Stimulated activated CD8-positive, alpha-beta memory T cell treated with anti-CD3 and anti-CD28 coated beads, Interleukin-4, amount 100 ng/mL, for 4 hours (primary cell): ENCODE results near the gene MYO5C.
"Not testable (repeated sequence)": the region's sequence is repeated elsewhere in the genome, so short reads cannot be mapped to it uniquely, and the experiment has no call there.

Experiments used
- DNase-seq, 2 donors: peaks; one replicate each; pipeline ENCODE4 v3.0.0-alpha.2; 2020; ENCODE audit warnings: low read depth in 2 of 2, low spot score in 1 of 2

Gene MYO5C

DNA sequence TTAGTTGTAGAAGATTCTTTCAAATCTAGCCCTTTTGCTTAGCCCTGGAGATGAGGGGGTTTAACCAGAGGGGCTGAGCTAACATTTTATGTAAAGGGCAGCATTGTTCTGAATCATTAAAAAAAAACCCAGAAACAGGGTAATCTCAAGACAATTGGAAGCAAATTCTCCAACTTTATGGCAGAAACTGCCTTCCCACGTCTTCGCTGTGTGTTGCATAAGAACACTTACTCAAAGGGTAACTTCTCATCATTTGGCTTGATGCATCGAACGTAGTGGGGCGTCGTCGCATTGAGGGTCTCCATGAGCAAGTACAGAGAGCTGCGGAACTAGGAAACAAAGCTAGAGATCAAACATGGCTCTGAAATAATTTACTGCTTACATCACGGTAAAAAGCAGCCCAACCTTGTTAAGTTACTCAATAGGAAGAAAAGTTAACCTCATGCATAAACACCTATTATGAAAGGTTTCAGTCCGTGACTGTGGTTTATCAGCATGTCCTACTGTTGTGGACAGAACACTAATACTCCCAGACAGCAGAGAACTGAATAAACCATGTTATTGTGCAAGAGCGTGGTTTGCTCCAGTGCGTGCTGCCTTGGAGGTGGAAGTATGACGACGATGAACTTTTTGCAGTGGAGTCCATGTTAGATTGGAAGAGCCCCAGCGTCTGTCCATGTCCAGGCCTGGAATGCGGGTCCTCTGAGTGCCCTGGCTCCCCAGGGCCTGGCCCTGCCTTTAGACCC lies 48.7 kb downstream of the MYO5C start:
- no peak for DNase-seq

DNA sequence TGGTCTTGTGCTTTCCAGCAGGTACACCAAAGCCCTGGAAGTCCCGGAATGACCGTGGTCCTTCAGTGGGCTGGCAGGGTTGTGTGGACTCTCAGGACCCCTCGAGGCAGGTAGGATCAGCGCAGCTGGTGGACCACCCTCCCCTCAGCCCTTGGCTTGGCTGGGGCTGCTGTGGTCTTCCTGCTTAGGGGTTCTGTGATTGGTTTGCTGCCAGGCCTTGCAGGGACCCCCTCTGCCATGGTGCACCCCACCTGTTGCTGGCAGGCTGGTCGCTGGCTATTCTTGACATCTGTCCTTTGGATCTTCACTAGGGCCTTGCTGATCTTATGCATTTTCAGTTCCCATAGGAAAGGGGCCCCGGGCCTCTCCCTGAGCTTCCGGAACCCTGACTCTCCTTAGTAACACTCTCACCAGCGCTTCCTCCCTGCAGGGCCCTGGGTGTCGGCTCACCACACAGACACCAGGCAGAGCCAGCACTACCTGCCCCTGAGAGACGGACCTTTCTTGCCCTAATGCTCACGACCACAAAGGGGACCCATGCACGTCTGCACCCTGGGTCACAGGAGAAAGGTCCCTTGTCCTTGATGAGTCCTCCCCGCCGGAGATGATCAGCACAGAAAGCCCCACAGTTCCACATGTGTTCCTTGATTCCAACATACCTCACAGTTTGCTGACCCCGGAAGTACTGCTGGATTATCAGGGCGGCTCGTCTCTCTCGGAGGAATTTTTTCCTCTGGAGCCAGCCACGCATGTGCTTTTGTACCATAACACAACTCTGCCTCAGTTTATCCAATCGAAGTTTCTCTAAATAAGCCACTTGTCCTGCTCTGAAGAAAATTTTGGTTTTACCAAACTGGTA lies 51.7 kb downstream of the MYO5C start:
- no peak for DNase-seq

DNA sequence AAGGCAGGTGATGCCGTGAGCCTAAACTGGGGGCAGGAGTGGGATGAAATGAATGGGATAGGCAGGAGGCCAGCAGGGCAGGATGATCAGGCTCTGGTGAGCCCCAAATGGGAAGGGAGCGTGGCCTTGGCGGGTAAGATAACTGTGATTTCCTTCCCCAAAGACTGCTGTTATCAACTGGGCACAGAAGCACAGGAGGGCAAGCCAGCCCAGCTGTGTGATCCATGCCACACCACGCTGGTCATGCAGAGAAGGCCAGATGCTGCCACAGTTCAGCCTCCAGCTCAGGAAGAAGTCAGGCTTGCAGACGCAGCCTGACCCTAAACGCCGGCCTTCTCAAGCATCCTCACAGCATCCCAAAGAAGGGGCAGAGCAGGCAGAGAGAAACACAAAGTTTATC lies 52.3 kb downstream of the MYO5C start:
- DNase-seq = no peak

DNA sequence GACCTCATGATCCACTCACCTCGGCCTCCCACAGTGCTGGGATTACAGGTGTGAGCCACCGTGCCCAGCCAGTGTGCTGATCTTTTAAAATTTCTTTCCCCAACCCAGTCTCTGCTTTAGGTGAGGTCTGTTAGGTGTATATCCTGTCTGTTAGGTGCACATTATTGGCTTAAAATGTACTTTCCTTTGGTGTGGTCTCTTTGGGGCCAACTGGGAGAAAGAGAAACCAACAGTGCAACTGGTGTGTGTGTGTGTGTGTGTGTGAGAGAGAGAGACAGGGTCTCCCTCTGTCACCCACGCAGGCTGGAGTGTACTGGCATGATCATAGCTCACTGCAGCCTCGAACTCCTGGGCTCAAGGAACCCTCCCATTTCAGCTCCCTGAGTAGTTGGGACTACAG lies 54.1 kb downstream of the MYO5C start:
- DNase-seq = no peak

DNA sequence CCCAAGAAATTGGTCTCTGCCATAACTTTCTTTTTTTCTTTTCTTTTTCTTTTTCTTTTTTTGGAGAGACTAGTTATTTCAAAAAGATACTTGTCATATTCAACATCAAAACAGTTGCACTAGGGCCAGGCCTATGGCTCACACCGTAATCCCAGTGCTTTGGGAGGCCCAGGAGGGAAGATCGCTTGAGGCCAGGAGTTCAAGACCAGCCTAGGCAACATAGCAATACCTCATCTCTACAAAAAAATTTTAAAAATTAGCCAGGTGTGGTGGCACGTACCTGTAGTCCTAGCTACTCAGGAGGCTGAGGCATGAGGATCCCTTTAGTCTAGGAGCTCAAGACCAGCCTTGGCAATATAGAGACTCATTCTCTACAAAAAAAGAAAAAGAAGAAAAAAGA lies 55.4 kb downstream of the MYO5C start:
- no peak for DNase-seq

DNA sequence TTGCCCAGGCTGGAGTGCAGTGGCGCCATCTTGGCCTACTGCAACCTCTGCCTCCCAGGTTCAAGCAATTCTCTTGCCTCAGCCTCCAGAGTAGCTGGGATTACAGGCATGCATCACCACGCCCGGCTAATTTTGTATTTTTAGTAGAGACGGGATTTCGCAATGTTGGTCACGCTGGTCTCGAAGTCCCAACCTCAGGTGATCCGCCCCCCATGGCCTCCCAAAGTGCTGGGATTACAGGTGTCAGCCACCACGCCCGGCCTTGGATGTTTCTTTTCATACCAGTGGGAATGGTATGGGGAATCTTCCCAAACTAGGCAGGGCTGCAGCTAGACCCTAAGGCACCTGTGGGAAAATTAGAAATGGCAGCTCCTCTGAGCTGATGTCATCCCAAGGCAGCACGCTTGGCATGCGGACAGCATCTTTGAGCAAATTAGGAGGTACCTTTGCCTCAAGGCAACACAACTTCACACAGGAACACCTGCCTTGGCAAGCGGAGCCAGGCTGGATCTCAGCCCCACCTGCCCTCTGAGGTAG lies 56.5 kb downstream of the MYO5C start:
- DNase-seq = not testable (repeated sequence)

DNA sequence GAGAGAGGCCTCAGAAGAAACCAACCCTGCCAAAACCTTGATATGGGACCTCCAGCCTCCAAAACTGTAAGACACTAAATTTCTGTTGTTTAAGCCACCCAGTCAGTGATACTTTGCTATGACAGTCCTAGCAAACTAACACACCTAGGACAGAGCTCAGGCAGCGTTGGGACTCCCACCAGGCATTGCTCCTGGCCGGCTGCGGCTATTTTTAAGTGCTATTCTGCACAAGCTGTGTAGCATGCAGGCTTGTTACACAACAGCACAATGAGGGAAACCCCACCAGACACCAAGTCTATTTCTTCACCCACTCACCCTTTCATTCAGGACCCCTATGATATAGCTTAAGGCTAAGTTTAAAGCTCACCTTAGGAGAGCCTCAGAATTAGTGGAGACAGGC lies 57.5 kb downstream of the MYO5C start:
- no peak for DNase-seq

DNA sequence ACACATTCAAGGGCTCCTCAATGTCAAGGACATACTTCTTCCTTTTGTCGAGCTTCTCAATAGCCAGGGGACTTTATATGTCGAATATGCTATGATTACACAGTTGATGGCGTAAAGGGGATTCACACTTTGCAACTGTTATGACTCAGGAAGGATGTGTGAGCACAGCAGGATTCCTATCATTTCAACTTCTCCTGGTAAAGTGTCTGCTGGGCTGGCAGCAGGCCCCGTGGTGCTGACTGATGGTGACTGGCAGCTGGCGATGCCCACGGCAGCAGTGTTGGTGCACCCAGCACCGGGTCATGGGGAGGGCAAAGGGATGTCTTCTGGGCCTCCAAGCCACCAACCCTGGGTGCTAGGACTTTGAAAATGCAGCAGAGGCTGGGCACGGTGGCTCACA lies 59.6 kb downstream of the MYO5C start:
- no peak for DNase-seq

DNA sequence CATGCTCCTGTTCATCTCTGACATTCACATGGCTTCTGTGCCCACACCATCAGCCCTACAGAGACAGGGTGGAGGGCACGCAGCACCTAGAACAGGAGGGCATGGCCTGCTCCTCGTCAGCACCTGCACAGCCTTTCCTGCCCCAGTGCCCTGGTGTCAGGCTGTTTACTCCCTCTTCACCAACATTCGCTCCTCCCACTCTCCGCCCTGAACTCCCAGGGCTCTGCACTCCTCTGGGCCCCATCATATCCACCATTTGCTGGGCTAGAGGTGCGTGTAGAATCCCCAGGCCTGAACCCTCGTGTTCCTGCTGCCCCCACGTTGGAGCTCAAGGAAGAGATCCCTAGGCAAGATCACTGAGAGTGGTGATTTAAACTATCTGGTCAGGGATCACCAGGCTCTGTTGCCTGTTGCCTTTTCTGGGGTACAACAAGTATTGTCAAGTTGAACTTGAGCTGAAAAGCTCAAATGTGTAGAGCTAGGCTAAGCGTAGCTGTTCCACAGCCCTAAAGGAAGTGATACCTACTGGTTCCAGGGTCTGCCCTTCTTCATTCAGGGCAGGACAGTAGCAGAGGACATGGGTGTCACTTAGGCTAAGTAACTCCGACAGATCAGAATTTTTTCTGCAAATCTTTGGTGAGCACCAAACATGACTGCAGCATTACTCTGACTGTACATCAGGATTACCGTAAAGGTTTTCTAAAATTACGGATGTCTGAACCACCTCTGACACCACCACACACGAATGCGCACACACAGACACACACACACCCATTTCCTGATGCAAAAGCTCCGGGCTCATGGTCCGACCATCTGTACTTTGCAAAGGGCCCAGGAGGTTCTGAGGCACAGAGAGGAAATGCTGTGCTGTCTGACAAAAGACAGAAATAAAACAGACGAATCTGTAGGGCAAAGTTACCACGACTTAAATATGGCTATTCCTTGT lies 60.7 kb downstream of the MYO5C start:
- DNase-seq = no peak

DNA sequence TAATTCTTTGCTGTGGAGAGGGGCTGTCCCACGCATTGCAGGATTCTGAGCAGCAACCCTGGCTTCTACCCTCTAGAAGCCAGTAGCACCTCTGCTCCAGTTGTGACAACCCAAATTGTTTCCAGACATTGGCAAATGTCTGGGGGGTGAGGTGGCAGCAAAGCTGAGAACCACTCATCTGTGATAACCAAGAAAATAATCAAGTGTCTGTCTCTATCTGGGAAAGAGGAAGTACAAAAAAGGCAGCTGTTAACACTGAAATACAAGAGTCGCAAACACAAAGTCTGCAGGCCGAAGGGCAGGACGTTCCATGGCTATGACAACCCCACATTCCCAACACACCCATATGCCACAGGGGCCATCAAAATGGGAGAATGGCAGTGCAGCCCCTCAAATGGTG lies 62.2 kb downstream of the MYO5C start:
- no peak for DNase-seq

DNA sequence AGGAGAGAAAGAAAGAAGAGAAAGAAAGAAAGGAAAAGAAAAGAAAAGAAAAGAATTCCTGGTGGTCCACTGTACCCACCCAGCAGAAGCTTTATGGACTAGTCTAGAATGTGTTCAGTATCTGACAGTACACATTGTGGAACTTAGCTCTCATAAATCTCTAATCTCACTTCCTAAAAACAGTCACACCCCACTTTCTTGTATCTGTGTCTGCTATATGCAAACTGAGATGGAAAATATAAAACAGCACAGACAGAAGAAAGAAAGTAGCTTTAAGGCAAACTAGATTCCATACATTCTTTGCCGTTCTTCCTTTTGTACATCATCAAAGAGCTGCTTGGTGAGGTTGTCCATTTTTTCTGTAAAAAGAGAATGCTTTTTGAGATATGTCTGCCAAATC lies 63.3 kb downstream of the MYO5C start:
- DNase-seq = no peak

DNA sequence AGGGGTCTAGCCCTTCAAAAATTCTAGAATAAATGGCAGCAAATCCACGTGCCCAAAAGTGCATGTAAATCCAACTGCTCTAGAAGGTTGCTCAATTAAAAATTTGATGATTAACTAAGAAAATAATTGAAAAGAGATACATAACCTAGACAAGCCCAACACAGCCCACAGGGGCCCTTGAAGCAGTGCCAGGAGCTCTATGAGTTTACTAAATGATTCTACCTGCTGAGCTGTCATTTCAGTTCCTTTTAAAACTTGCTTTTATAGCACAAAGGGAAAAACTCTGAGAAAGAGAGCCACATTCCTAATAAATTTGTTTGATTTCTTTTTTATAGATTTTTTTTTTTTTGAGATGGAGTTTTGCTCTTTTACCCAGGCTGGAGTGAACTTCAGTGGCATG lies 65.5 kb downstream of the MYO5C start:
- DNase-seq = no peak

DNA sequence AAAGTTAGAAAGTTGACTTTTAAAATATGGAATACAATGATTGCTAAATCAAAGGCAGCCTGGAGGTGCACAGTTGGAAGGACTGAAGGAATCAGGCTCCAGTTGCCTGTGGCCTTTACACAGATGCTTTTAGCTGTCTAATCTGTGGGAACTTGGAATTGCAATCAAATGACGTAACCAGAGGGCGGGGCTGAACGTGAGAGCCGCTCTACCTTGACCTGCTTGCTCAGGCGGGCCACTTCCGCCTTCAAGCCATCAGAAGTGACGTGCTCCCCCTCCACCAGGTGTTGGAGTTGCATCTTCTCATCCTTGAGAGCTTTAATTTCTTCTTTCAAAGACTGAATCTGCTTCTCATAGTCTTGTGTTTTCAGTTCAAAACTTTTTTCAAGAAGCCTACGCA lies 66.7 kb downstream of the MYO5C start:
- no peak for DNase-seq

DNA sequence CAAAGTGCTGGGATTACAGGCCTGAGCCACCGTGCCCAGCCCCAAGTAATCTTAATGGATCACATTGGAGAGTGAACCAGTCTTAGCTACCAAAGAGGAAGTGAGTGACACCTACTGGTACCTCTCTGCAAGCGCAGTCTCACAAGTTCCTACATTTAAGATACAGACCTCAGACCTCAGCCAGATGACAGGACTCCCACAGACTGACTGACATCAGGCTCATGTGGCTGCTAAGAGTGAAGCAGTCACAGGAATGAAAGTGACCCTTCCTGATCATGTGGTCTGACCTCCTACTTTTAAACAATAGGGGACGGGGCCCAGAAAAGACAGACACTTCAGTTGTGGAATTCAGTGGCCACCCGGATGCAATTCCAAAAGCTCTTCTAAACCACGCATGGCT lies 68.1 kb downstream of the MYO5C start:
- DNase-seq = peak; percentile 28 to 38

DNA sequence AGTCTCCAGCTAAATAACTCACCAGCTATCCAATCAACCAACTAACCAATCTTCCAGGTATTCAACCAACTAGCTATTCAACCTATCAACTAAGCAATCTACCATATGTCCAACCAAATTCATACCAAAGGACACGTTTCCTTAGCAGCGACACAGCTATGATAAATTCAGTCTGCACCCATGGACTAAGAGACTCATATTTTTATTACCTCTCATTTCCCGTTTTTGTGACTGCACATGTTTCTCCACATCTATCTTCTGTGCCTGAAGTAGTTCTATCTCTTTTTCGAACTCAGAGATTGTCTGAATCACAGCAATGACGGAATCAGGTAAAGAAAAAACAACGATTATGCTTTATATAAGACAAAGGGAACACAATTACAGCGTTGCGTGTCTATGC lies 70.4 kb downstream of the MYO5C start:
- no peak for DNase-seq

DNA sequence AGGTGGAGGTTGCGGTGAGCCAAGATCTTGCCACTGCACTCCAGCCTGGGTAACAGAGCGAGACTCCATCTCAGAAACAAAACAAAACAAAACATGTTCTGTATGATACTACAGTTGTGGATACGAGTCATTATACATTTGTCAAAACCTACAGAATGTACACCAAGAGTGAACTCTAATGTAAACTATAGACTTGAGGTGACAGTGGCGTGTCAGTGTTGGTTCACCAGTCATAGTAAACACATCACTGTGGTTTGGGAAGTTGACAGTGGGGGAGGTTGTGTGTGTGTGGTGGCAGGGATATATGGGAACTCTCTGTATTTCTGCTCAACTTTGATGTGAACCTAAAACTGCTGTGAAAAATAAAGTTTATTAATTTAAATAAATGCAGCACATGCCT lies 71.4 kb downstream of the MYO5C start:
- no peak for DNase-seq

DNA sequence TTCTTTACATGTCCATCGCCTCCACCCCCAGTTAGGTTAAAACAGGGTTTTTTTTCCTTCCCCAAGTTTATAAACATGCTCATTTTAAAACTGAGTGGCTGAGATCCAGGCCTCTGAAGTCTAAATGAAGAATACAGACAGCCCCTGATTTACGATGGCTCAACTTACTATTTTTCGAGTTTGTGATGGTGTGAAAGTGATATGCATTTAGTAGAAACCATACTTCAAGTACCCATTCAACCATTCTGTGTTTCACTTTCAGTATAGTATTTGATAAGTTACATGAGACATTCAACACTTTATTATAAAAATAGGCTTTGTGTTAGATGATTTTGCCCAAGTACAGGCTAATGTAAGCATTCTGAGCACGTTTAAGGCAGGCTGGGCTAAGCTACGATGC lies 73.9 kb downstream of the MYO5C start:
- DNase-seq = no peak

DNA sequence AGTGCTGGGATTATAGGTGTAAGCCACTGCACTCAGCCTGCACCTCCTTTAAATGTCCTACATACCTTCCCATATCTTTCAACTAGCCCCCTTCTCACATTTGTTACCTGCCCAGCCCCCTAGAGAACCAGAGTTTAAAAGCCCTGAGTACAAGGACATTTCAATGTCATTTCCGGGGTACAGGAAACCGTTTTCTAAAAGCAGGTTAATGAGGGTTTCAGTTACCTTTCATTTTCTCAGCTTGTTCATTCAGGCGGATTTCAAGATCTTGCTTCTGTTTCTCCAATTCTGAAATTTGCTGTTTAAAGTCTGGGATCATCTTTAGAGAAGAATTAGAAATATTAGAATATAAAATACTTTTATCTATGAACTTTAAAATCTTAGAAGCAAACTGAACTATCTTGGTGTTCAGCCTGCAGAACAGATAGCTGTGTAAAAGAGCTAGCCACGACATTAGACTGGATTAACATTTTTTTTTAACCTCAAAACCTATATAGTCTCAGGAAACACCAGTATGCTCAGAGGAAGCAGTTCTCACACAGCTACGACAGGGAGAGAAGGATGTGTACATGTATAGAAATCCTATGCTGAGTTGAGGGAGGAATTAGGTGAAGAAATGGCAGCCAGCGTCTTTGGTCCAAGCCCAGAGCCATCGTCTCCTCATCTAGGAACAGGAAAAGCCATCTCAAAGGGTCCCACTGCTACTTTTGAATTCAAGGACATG lies 74.5 kb downstream of the MYO5C start:
- DNase-seq = no peak

DNA sequence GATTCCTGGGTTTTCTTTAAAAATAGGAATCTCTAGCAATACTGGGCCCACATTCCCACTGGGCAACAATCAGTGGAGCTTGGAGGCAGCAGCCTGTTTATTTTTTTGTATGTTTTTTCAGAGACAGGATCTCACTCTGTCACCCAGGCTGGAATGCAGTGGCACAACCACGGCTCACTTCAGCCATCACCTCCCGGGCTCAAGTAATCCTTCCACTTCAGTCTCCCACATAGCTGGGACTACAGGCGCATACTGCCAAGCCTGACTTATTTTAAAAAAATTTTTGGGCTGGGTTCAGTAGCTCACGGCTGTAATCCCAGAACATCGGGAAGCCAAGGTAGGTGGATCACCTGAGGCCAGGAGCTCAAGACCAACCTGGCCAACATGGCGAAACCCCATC lies 75.4 kb downstream of the MYO5C start:
- no peak for DNase-seq

DNA sequence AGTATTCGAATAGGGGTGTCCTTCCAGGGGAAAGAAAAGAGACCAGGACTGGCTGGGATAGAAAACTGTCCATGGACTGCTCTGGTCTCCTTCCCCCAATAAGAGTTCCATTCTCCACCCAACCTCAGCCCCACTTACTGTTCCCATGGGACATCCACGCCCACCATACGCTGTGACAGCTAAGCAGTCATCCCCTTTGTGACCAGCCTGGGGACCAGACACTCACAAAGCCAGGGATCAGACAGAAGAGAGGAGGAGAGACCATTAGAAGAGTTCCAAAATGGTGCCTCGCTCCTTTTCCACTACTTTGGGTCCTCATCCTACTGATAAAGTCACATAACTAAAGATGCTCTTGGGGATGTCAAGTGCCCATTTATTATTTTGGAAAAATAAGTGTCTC lies 76.8 kb downstream of the MYO5C start:
- no peak for DNase-seq

DNA sequence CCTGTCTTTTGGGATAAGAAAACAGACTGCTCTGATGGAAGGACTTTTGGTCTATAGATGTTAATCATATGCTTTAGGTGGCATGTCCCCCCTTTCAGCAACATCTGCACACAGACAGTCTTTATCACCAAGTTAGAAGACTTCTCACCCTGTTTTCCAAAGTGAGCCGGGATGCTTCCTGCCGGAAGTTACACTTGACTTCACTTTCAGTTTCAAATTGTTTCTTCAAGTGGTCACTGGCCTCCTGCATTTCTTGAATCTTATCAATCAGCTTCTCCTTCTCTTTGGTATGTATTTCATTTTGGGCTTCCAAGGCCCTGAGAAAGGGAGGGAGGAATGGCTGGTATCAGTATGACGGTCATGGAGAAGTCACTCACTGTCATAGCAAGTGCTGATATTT lies 77.2 kb downstream of the MYO5C start:
- no peak for DNase-seq
